ENCODE results near the gene GTF2A1L. TPM values are rescaled to one million over a fixed set of nuclear protein-coding genes. Genes with fewer than 3 reads are reported as not detected.

The GTF2A1L gene
- total RNA-seq, 1 donor from 2014 or later: 22.2 TPM

DNA sequence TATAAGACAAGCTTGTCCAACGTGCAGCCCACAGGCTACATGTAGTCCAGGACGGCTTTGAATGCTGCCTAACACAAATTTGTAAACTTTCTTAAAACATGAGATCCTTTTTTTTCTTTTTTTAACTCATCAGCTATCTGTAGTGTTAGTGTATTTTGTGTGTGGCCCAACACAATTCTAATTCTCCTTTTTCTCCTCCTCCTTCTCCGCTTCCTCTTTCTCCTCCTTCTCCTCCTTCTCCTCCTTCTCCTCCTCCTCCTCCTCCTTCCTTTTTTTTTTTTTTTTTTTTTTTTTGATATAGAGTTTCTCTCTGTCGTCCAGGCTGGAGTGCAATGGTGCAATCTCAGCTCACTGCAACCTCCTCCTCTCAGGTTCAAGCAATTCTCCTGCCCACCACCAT, 39.3 kb upstream of the GTF2A1L start:
- TF ChIP-seq, protein P1, sequence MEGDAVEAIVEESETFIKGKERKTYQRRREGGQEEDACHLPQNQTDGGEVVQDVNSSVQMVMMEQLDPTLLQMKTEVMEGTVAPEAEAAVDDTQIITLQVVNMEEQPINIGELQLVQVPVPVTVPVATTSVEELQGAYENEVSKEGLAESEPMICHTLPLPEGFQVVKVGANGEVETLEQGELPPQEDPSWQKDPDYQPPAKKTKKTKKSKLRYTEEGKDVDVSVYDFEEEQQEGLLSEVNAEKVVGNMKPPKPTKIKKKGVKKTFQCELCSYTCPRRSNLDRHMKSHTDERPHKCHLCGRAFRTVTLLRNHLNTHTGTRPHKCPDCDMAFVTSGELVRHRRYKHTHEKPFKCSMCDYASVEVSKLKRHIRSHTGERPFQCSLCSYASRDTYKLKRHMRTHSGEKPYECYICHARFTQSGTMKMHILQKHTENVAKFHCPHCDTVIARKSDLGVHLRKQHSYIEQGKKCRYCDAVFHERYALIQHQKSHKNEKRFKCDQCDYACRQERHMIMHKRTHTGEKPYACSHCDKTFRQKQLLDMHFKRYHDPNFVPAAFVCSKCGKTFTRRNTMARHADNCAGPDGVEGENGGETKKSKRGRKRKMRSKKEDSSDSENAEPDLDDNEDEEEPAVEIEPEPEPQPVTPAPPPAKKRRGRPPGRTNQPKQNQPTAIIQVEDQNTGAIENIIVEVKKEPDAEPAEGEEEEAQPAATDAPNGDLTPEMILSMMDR (IDR thresholded peaks at IDR 0.05): no peak
- H3K27me3 ChIP-seq: no peaks in the 10 kb centered on the region
- no peak for DNase-seq (ENCODE audit: low spot score in 2 of 2)
- no peak overlapping the region for H3K4me3 ChIP-seq
- H3K4me1 ChIP-seq: no peaks in the 10 kb centered on the region
- intact Hi-C loops (cut with DNase I): no loop called here
- peaks cover 4 to 23% of the 10 kb centered on the region in 2 donors for H3K36me3 ChIP-seq
- H3K9me3 ChIP-seq: no peaks in the 10 kb centered on the region
- no peak overlapping the region for H3K27ac ChIP-seq

- no peaks in the 10 kb centered on the region for H3K9me3 ChIP-seq
- no peak for DNase-seq (ENCODE audit: low spot score in 2 of 2)
- TF ChIP-seq, protein P1 (IDR thresholded peaks at IDR 0.05): no peak
- no peaks in the 10 kb centered on the region for H3K4me1 ChIP-seq
- no peak overlapping the region for H3K27ac ChIP-seq
- intact Hi-C loops (cut with DNase I): no loop called here
- H3K4me3 ChIP-seq: no peak overlapping the region
- H3K27me3 ChIP-seq: no peaks in the 10 kb centered on the region
- peaks cover 9 to 30% of the 10 kb centered on the region in 2 donors for H3K36me3 ChIP-seq
These were observed 33.7 kb upstream of the GTF2A1L start for GRCh38 chr2:48583961-48584360.

- Histone ChIP-seq H3K36me3 (peaks cover 9 to 30% of the 10 kb centered on the region in 2 donors), H3K4me1 (no peaks in the 10 kb centered on the region), H3K27ac (no peak overlapping the region), H3K27me3 (no peaks in the 10 kb centered on the region), H3K4me3 (no peak overlapping the region), H3K9me3 (no peaks in the 10 kb centered on the region)
- intact Hi-C loops (cut with DNase I): no loop called here
- no peak for DNase-seq (ENCODE audit: low spot score in 2 of 2)
- TF ChIP-seq, protein P1 (IDR thresholded peaks at IDR 0.05): no peak
These were observed 33.1 kb upstream of the GTF2A1L start for GRCh38 chr2:48584551-48584950.

DNA sequence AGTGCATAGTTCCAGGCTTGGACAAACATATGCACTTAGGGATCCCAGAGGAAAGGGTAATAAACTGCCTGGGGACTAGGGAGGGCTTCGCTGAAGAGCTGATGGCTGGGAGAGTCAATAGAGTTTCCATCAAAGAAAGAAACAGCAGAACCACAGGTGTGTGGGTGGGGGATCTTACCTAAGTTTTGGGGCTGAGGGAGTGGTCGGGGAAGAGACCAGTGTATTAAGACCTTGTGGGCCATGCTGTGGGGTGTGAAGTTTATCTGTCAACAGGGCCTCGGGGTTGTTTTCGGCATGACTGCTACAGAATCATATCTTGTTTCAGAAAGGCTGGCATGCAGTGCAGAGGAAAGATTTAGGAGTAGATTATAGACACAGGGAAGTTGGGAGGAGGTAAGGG, 31.2 kb upstream of the GTF2A1L start:
- Histone ChIP-seq H3K4me1 (no peaks in the 10 kb centered on the region), H3K27ac (no peak overlapping the region), H3K4me3 (no peak overlapping the region), H3K9me3 (no peaks in the 10 kb centered on the region), H3K36me3 (peaks cover 5 to 18% of the 10 kb centered on the region in 2 donors), H3K27me3 (no peaks in the 10 kb centered on the region)
- TF ChIP-seq, protein P1 (IDR thresholded peaks at IDR 0.05): no peak
- intact Hi-C loops (cut with DNase I): no loop called here
- no peak for DNase-seq (ENCODE audit: low spot score in 2 of 2)

DNA sequence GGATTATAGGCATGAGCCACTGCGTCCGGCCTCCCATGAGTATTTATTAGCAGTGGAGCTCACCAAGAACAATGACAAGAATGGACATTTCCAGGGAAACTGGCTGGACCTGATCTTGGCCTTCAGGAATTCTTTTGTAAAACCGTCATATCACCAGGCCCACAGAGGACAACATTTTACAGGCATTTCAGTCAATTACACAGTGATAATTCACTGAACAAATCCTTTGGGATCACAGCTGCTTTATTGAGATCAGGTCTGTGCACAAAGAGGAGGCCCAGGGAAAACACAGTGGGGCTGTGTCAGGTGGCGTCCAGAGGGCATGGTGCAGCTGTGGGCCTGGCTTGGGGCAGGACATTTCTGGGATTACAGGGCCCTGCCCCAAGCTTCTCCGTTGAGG, 30.1 kb upstream of the GTF2A1L start:
- H3K36me3 ChIP-seq: peaks cover 6 to 11% of the 10 kb centered on the region in 2 donors
- H3K4me1 ChIP-seq: no peaks in the 10 kb centered on the region
- intact Hi-C loops (cut with DNase I): no loop called here

More for the DNA sequence above, 30.1 kb upstream of the GTF2A1L start:
- no peak for DNase-seq (ENCODE audit: low spot score in 2 of 2)
- no peak overlapping the region for H3K27ac ChIP-seq
- no peaks in the 10 kb centered on the region for H3K9me3 ChIP-seq
- TF ChIP-seq, protein P1 (IDR thresholded peaks at IDR 0.05): no peak
- H3K4me3 ChIP-seq: no peak overlapping the region
- no peaks in the 10 kb centered on the region for H3K27me3 ChIP-seq

Measured in ascending aorta (tissue), 2 donors.